A549 (cell line): ENCODE results near the gene CYP1A2. TPM values are rescaled to one million over a fixed set of nuclear protein-coding genes. Genes with fewer than 3 reads are reported as not detected.

Experiments
- ATAC-seq, 2 experiments: fragments of 200-7000 bp in 1 of 2; fragments of >200 bp in 1 of 2; cut with Nextera tagmentation in 1 of 2; cut with Tn5 transposase in 1 of 2; 3 replicates each; pipeline versions ENCODE4 v1.8.0 to v1.9.1; 2018 to 2020; ENCODE audit warnings: mild to moderate bottlenecking in 1 of 2, moderate library complexity in 1 of 2
- CTCF ChIA-PET: fragments of 300-600 bp; sonication (Branson Sonifier 250); formaldehyde crosslinking; extraction: SDS; loops from one replicate; lab custom pipeline; 2021; ENCODE audit warnings: antibody characterized with exemption, inconsistent platforms; lab: Yijun Ruan, JAX
- POLR2A ChIA-PET: fragments of 350-600 bp; formaldehyde crosslinking; extraction: SDS; loops from one replicate; lab custom pipeline; 2021; ENCODE audit warnings: antibody characterized with exemption, inconsistent platforms; lab: Yijun Ruan, JAX
- DNase-seq, 2 experiments: peaks; one replicate each; pipeline versions ENCODE4 v3.0.0 to v3.0.0-alpha.2; 2011 to 2016; ENCODE audit warnings: low read depth in 1 of 2, low spot score in 1 of 2
- FAIRE-seq: peaks from 2 replicates; lab custom pipeline; 2011; peaks lifted over from hg19 to GRCh38; lab: Jason Lieb, UNC
- H3K27ac ChIP-seq, 2 experiments: fragments of >200 bp; sonication (Bioruptor Twin); formaldehyde crosslinking; 3 replicates each; pipeline ENCODE4 v1.5.1; 2016 to 2017
- H3K4me1 ChIP-seq: fragments of >200 bp; sonication (Bioruptor Twin); formaldehyde crosslinking; 3 replicates; pipeline ENCODE4 v1.6.1; 2016
- H3K4me2 ChIP-seq: fragments of >200 bp; sonication (Bioruptor Twin); formaldehyde crosslinking; 3 replicates; pipeline ENCODE4 v1.6.1; 2016
- H3K4me3 ChIP-seq: fragments of >200 bp; sonication (Bioruptor Twin); formaldehyde crosslinking; 3 replicates; pipeline ENCODE4 v1.5.1; 2016
- H3K9me3 ChIP-seq: fragments of >200 bp; sonication (Bioruptor Twin); formaldehyde crosslinking; 3 replicates; pipeline ENCODE4 v1.6.1; 2016
- ATOH8 ChIP-seq: fragments of 250-450 bp; sonication (Bioruptor Pico); IDR thresholded peaks from 2 replicates; pipeline ENCODE4 v1.5.0; 2020; ENCODE audit warnings: low read depth, mild to moderate bottlenecking, moderate library complexity
- CBX2 ChIP-seq: fragments of 200-600 bp; sonication (generic); IDR thresholded peaks from 2 replicates; pipeline ENCODE4 v1.6.1; 2016; ENCODE audit warnings: low read depth, mild to moderate bottlenecking, borderline replicate concordance
- CHD2 ChIP-seq: fragments of 150-350 bp; IDR thresholded peaks from 2 replicates; pipeline ENCODE4 v1.6.1; 2014; ENCODE audit warnings: low read length; ENCODE audit not compliant: partially characterized antibody
- E2F6 ChIP-seq: IDR thresholded peaks from 2 replicates; pipeline ENCODE4 v1.6.1; 2012; ENCODE audit warnings: low read depth, borderline replicate concordance
- EHF ChIP-seq: fragments of 250-450 bp; sonication (Bioruptor Pico); IDR thresholded peaks from 2 replicates; pipeline ENCODE4 v1.5.0; 2020; ENCODE audit warnings: mild to moderate bottlenecking
- EP300 ChIP-seq, 2 experiments: fragments of >200 bp; sonication (Bioruptor Twin); formaldehyde crosslinking; IDR thresholded peaks; 2 replicates in 1 of 2; 3 replicates in 1 of 2; pipeline ENCODE4 v1.6.1; 2016 to 2017
- ESRRA ChIP-seq: fragments of 150-350 bp; IDR thresholded peaks from 2 replicates; pipeline ENCODE4 v1.6.1; 2014; ENCODE audit warnings: mild to moderate bottlenecking, low read length, borderline replicate concordance
- FOXS1 ChIP-seq: fragments of 250-450 bp; sonication (Bioruptor Pico); IDR thresholded peaks from 2 replicates; pipeline ENCODE4 v1.5.0; 2020; ENCODE audit warnings: mild to moderate bottlenecking, moderate library complexity
- HDAC2 ChIP-seq: fragments of 200-600 bp; sonication (generic); IDR thresholded peaks from 2 replicates; pipeline ENCODE4 v1.6.1; 2016
- HOXB5 ChIP-seq: fragments of 250-450 bp; sonication (Bioruptor Pico); IDR thresholded peaks from 2 replicates; pipeline ENCODE4 v1.5.0; 2020; ENCODE audit warnings: mild to moderate bottlenecking, moderate library complexity
- KDM5A ChIP-seq: fragments of 200-600 bp; sonication (generic); IDR thresholded peaks from 2 replicates; pipeline ENCODE4 v1.6.1; 2016; ENCODE audit warnings: antibody characterized with exemption, mild to moderate bottlenecking
- MAZ ChIP-seq: fragments of 150-350 bp; IDR thresholded peaks from 2 replicates; pipeline ENCODE4 v1.6.1; 2014; ENCODE audit warnings: antibody characterized with exemption, low read depth, low read length, borderline replicate concordance
- NPAS2 ChIP-seq: fragments of 250-450 bp; sonication (Bioruptor Pico); IDR thresholded peaks from 2 replicates; pipeline ENCODE4 v1.8.0; 2022; ENCODE audit warnings: mild to moderate bottlenecking, moderate library complexity, borderline replicate concordance
- POLR2A ChIP-seq: IDR thresholded peaks from 2 replicates; pipeline ENCODE4 v1.6.1; 2012; ENCODE audit warnings: mild to moderate bottlenecking, low read length
- POLR2AphosphoS2 ChIP-seq: conservative IDR thresholded peaks from 2 replicates; pipeline ENCODE4 v1.6.1; 2012; ENCODE audit warnings: low read length, improper control_type of control experiment, inconsistent platforms
- RFX5 ChIP-seq: fragments of 450-650 bp; IDR thresholded peaks from 2 replicates; pipeline ENCODE4 v1.7.1; 2014; ENCODE audit warnings: antibody characterized with exemption, mild to moderate bottlenecking, moderate library complexity
- RNF2 ChIP-seq: fragments of 200-600 bp; sonication (generic); IDR thresholded peaks from 2 replicates; pipeline ENCODE4 v1.6.1; 2016; ENCODE audit warnings: low read depth, mild to moderate bottlenecking, antibody characterized with exemption, moderate library complexity, borderline replicate concordance
- TFCP2L1 ChIP-seq: fragments of 250-450 bp; sonication (Bioruptor Pico); IDR thresholded peaks from 2 replicates; pipeline ENCODE4 v1.5.0; 2021; ENCODE audit warnings: mild to moderate bottlenecking
- TP53 ChIP-seq: fragments of 250-450 bp; sonication (Bioruptor Pico); IDR thresholded peaks from 2 replicates; pipeline ENCODE4 v1.5.0; 2021; ENCODE audit warnings: mild to moderate bottlenecking, moderate library complexity
- USF2 ChIP-seq: fragments of 450-650 bp; IDR thresholded peaks from 2 replicates; pipeline ENCODE4 v1.6.1; 2014; ENCODE audit warnings: antibody characterized with exemption
- ZC3H11A ChIP-seq: fragments of 450-650 bp; IDR thresholded peaks from 2 replicates; pipeline ENCODE4 v1.6.1; 2014; ENCODE audit warnings: antibody characterized with exemption, mild to moderate bottlenecking
- WGBS: methylation state at CpG from one replicate; pipeline ENCODE4 v1.1.6; 2017; ENCODE audit errors: missing lambda C conversion rate; 5-methylcytosine and 5-hydroxymethylcytosine counted together
- polyA plus RNA-seq, 4 experiments: library from polyadenylated mRNA; depleted of rRNA in 3 of 4; stranded (reverse); fragments of >200 nt; fragmentation: RNase III in 1 of 4; extraction: RNeasy Plus Mini Kit Qiagen cat#74134 plus additional on column Dnase treatment in 1 of 4; gene quantifications; 2 replicates in 3 of 4; 3 replicates in 1 of 4; pipeline ENCODE4 v1.2.3, GENCODE V29; 2011 to 2017

CYP1A2 gene
- polyA plus RNA-seq, 2 of the 4 experiments (the other 2 are of a cell fraction): not detected

GRCh38 chr15:74709892-74710291, 38.8 kb upstream of the CYP1A2 start:
- whole genome bisulfite sequencing: 9% methylated on average over 2 of the region's 3 CpGs
- H3K4me3 ChIP-seq: no peak overlapping the region
- no peak for TF ChIP-seq POLR2AphosphoS2
- TF ChIP-seq MAZ: no peak
- no peak for TF ChIP-seq NPAS2 (CRISPR knock-in tag)
- TF ChIP-seq CHD2: no peak
- no peak for TF ChIP-seq HDAC2
- TF ChIP-seq TP53: no peak
- TF ChIP-seq KDM5A: no peak
- H3K9me3 ChIP-seq: no peaks in the 10 kb centered on the region
- no peak overlapping the region for H3K4me2 ChIP-seq
- H3K27ac ChIP-seq: no peak overlapping the region
- DNase-seq (no peak), FAIRE-seq (no peak), ATAC-seq (no peak)
- ChIA-PET POLR2A (no interaction called here), CTCF (no interaction called here)
- H3K4me1 ChIP-seq: no peaks in the 10 kb centered on the region

GRCh38 chr15:74710319-74711094, 38.1 kb upstream of the CYP1A2 start:
- CTCF ChIA-PET: no interaction called here
- H3K9me3 ChIP-seq: no peaks in the 10 kb centered on the region
- no peak overlapping the region for H3K4me2 ChIP-seq
- no peak overlapping the region for H3K27ac ChIP-seq
- POLR2A ChIA-PET: no interaction called here
- WGBS: 24% methylated on average over 3 of the region's 3 CpGs
- H3K4me1 ChIP-seq: no peaks in the 10 kb centered on the region
- FAIRE-seq: no peak
- H3K4me3 ChIP-seq: no peak overlapping the region
- no peak for ATAC-seq
- TF ChIP-seq EP300 (IDR thresholded peaks at IDR 0.05) (no peak), EHF (CRISPR knock-in tag) (no peak), RNF2 (no peak), HOXB5 (CRISPR knock-in tag) (no peak), POLR2A (no peak), ATOH8 (CRISPR knock-in tag) (no peak), E2F6 (no peak), FOXS1 (no peak), KDM5A (no peak), RFX5 (no peak), CBX2 (no peak), TFCP2L1 (CRISPR knock-in tag) (no peak), USF2 (no peak), ZC3H11A (no peak)
- TF ChIP-seq, all 56 proteins: peak for 0
- DNase-seq: no peak

GRCh38 chr15:74712311-74712710, 36.3 kb upstream of the CYP1A2 start:
- POLR2A ChIA-PET: no interaction called here

More at GRCh38 chr15:74712311-74712710, 36.3 kb upstream of the CYP1A2 start:
- Histone ChIP-seq H3K4me1 (no peaks in the 10 kb centered on the region), H3K4me3 (no peak overlapping the region), H3K27ac (no peak overlapping the region), H3K9me3 (no peaks in the 10 kb centered on the region), H3K4me2 (no peak overlapping the region)
- 44% methylated on average over 3 of the region's 3 CpGs for WGBS
- FAIRE-seq: no peak
- no peak for ATAC-seq
- CTCF ChIA-PET: no interaction called here
- no peak for TF ChIP-seq HOXB5 (CRISPR knock-in tag)
- TF ChIP-seq ESRRA: no peak
- no peak for TF ChIP-seq MAZ
- TF ChIP-seq POLR2A: no peak
- DNase-seq: no peak
